Type B pancreatic cell (in vitro differentiated cells): ENCODE results near the gene ANKMY2. TPM values are rescaled to one million over a fixed set of nuclear protein-coding genes. Genes with fewer than 3 reads are reported as not detected.

ENCODE experiments used
- DNase-seq: peaks from one replicate; pipeline ENCODE4 v3.0.0; 2021; ENCODE audit warnings: mixed read lengths; ENCODE audit not compliant: unreplicated experiment; ENCODE audit errors: extremely low spot score
- H3K27ac Mint-ChIP-seq: 2 replicates; pipeline ENCODE4 v1.8.0; 2021; ENCODE audit warnings: mild to moderate bottlenecking, mixed read lengths
- H3K27me3 Mint-ChIP-seq: 2 replicates; pipeline ENCODE4 v1.8.0; 2021; ENCODE audit warnings: mixed read lengths
- H3K36me3 Mint-ChIP-seq: 2 replicates; pipeline ENCODE4 v1.8.0; 2021; ENCODE audit warnings: mixed read lengths
- H3K4me1 Mint-ChIP-seq: one replicate; pipeline ENCODE4 v1.8.0; 2021; ENCODE audit warnings: mixed read lengths; ENCODE audit not compliant: unreplicated experiment
- H3K4me3 Mint-ChIP-seq: 2 replicates; pipeline ENCODE4 v1.8.0; 2021; ENCODE audit warnings: mild to moderate bottlenecking, mixed read lengths
- H3K9me3 Mint-ChIP-seq: 2 replicates; pipeline ENCODE4 v1.8.0; 2021; ENCODE audit warnings: mixed read lengths
- CTCF ChIP-seq: fragments of 200-600 bp; sonication (generic); conservative IDR thresholded peaks from 2 replicates; pipeline ENCODE4 v1.5.0; 2021; ENCODE audit warnings: antibody characterized with exemption, mild to moderate bottlenecking
- total RNA-seq: library from RNA; stranded (reverse); gene quantifications from 2 replicates; pipeline ENCODE4 v1.2.1, GENCODE V29; 2021; ENCODE audit warnings: low replicate concordance

The ANKMY2 gene
- total RNA-seq, 1 donor from 2014 or later = 21.5 TPM

GRCh38 chr7:16561943-16562342 lies 83.6 kb downstream of the ANKMY2 start:
- Mint-ChIP-seq H3K27ac (no peak overlapping the region), H3K36me3 (no peaks in the 10 kb centered on the region), H3K9me3 (no peaks in the 10 kb centered on the region), H3K27me3 (no peaks in the 10 kb centered on the region), H3K4me3 (no peak overlapping the region), H3K4me1 (peaks cover 6% of the 10 kb centered on the region)
- no peak for DNase-seq
- no peak for TF ChIP-seq CTCF

- DNase-seq = no peak
- Mint-ChIP-seq H3K27me3 (no peaks in the 10 kb centered on the region), H3K4me1 (peaks cover 2% of the 10 kb centered on the region), H3K4me3 (no peak overlapping the region), H3K9me3 (no peaks in the 10 kb centered on the region), H3K27ac (no peak overlapping the region), H3K36me3 (no peaks in the 10 kb centered on the region)
- TF ChIP-seq CTCF = no peak
Observed at GRCh38 chr7:16559497-16560179, 85.9 kb downstream of the ANKMY2 start.

DNA sequence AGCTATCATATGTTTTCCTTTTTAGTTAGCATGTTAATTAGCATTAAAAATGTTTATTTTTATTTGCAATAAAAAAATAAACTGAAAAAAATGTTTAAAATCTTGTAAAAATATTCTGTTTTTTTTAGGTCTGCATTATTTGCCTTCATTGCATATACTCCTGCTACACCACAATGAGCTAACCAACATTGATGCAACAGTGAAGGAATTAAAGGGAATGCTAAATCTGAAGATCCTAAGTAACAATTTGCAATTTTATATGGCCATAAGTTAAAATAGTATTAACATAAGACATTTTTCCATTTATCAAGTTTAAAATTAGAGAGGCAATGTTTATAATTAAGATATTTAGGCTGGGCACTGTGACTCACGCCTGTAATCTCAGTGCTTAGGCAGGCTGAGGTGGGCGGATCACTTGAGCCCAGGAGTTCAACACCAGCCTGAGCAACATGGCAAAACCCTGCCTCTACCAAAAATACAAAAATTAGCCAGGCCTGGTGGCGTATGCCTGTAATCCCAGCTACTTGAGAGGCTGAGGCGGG lies 86.7 kb downstream of the ANKMY2 start:
- Mint-ChIP-seq H3K27me3 (no peaks in the 10 kb centered on the region), H3K9me3 (no peaks in the 10 kb centered on the region), H3K27ac (no peak overlapping the region), H3K4me3 (no peak overlapping the region), H3K4me1 (no peaks in the 10 kb centered on the region), H3K36me3 (no peaks in the 10 kb centered on the region)
- DNase-seq = no peak
- TF ChIP-seq CTCF = no peak

DNA sequence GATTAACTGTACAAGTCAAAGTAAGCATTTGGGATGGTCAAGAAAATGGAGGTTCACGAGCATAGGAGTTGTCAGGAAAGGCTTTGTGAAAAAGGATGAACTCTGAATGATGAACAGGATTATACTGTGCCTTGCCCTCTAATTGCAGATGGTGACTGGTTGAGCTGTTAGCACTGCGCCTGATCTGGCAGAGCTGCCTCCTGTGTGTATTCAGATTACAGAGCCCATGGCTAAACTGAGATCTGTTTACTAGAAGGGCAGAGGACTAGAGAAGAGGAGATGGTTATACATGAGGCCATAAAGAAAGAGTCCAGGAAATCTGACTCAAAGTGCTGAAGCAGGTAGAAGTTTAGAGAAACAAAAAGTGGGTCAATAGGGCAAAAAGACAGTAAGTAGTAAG lies 89.2 kb downstream of the ANKMY2 start:
- Mint-ChIP-seq H3K27me3 (no peaks in the 10 kb centered on the region), H3K4me1 (no peaks in the 10 kb centered on the region), H3K27ac (no peak overlapping the region), H3K9me3 (no peaks in the 10 kb centered on the region), H3K4me3 (no peak overlapping the region), H3K36me3 (no peaks in the 10 kb centered on the region)
- no peak for TF ChIP-seq CTCF
- DNase-seq = no peak

GRCh38 chr7:16554518-16555236 lies 90.9 kb downstream of the ANKMY2 start:
- Mint-ChIP-seq H3K4me1 (no peaks in the 10 kb centered on the region), H3K36me3 (no peaks in the 10 kb centered on the region), H3K9me3 (no peaks in the 10 kb centered on the region), H3K27me3 (no peaks in the 10 kb centered on the region), H3K27ac (no peak overlapping the region), H3K4me3 (no peak overlapping the region)
- DNase-seq = no peak
- TF ChIP-seq CTCF = no peak
